Measurements from ENCODE around the gene MRPS10. TPM values are rescaled to one million over a fixed set of nuclear protein-coding genes. Genes with fewer than 3 reads are reported as not detected.
"Not testable (repeated sequence)": the region's sequence is repeated elsewhere in the genome, so short reads cannot be mapped to it uniquely, and the experiment has no call there.

Gene MRPS10
- total RNA-seq, 1 experiment from 2014 or later = 61.9 TPM

DNA sequence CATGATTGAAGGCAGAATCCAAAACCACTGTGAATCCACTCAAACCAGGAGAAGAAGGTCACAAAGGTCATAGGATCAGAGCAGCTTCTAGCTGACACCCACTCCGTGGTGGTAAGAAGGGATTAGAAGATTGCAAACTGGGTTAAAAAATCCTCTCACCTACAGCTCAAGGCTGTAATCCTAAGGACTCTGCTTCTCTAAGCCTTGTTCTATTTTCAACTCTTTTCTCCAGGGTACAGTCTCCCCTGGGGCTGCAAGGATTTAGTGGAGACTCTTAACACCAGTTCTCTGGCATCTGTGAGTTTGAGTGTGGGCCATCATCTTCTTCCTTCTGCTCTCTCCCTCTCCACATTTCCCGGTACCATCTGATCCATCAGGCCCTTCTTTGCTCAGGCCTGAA is 44.6 kb downstream of the MRPS10 start, which contains the start of gene GUCA1A:
GUCA1A (plus strand) TSS at position 264 of the 400 bp plus-strand sequence. CDS start 250 bp downstream, outside the sequence.
- Histone ChIP-seq H3K36me3 (no peaks in the 10 kb centered on the region), H3K4me3 (no peak within 1 kb of the TSS), H3K9me3 (no peaks in the 10 kb centered on the region), H3K27me3 (no peaks in the 10 kb centered on the region)
- no peak for DNase-seq

DNA sequence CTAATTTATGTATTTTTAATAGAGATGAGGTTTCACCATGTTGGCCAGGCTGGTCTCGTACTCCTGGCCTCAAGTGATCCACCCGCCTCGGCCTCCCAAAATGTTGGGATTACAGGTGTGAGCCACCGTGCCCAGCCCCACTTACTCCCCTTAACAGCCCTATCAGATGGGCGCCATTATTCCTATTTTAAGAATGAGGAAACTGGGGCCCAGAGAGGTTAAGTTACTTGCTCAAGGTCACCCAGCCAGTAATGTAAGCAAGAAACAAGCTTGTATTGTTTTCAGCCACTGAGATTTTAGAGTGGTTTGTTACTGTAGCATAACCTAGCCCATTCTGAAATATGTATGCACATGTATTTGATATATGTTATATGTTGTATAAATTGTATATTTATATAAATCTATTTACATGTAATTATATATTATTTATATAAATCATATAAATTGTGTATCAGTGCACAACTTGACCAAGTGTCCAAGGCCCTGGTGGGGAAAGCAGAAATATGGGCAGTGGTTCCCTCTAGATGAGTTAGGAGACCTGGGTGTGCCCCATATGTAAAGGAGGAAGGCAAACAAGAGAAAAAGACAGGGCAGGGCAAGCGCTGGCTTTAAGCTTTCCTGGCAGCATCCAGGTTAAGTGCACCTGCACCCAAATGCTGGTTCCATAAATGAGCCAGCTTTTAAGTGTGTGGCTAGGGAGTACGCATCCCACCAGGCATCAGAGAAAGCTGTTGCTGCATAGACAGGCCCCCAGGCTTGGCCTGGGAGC is 45.7 kb downstream of the MRPS10 start:
- Histone ChIP-seq H3K36me3 (no peaks in the 10 kb centered on the region), H3K4me3 (no peak overlapping the region), H3K27me3 (no peaks in the 10 kb centered on the region), H3K9me3 (no peaks in the 10 kb centered on the region)
- no peak for DNase-seq

DNA sequence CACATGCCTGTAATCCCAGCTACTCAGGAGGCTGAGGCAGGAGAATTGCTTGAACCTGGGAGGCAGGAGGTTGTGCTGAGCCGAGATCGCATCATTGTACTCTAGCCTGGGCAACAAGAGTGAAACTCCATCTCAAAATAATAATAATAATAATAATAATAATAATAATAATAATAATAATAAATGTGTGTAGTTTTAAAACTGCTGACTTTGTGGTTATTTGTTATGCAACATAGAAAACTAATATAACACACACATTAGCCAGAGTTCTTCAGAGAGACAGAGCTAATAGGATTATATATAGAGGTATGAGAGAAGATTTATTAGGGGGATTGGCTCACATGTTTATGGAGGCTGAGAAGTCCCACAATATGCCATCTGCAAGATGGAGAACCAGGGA is 47.9 kb downstream of the MRPS10 start:
- not testable (repeated sequence) for DNase-seq, H3K9me3 ChIP-seq, H3K36me3 ChIP-seq, H3K27me3 ChIP-seq, H3K4me3 ChIP-seq

DNA sequence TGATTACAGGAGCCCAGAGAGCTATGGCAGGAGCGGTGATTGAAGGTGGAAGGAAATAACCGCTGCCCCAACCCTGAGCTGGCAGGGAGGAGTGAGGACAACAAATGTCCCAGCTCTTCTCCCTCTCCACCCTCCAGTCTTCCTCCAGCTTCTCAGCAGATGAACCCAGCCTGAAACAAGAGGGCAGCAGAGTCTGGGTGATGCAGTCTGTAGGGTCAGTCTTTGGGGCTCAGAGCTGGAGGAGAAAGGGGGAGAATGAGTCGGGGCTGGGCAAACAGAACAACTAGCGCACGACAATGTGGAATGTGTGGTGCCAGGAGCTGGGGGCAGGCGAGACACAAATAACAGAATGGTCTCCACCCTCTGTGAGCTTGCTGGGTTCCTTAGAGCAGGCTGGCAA is 49.0 kb downstream of the MRPS10 start:
- DNase-seq = no peak
- no peaks in the 10 kb centered on the region for H3K27me3 ChIP-seq
- no peaks in the 10 kb centered on the region for H3K9me3 ChIP-seq

DNA sequence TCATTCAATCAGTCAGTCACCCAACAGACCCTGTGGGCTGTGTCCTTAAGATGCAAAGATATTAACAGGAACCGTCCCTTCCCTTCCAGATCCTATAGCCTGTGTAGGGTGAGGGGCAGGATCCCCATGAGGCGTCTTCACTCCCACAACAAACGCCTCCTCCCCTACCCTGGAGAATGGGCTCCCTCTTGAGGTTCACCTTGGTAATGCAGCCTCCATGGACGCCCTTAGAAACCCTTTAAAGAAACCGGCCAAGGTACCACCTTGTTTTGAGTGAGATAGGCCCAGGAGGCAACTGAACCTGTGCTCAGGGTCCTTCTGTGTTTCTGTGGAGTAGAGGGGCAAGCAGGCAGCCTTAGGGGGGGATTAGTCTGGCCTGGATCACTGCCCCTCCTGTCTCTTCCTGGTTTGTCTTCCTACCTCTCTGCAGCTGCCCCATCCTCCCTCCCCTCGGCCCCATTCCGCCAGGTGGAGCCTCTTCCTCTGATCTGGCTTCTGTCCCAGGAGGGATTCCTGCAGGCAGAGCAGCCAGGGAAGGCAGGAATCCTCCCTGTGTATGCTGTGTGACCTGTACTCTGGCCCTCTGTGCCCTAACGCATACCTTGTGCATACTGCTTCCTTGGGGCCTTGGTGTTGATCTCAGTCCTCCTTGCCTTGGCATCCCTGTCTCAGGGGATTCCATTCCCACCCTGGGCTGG is 51.1 kb downstream of the MRPS10 start:
- H3K9me3 ChIP-seq = no peaks in the 10 kb centered on the region
- no peaks in the 10 kb centered on the region for H3K27me3 ChIP-seq
- no peak overlapping the region for H3K4me3 ChIP-seq
- no peaks in the 10 kb centered on the region for H3K36me3 ChIP-seq
- peak; percentile 35 for DNase-seq

More for the DNA sequence above, 49.0 kb downstream of the MRPS10 start:
- Histone ChIP-seq H3K4me3 (no peak overlapping the region), H3K36me3 (no peaks in the 10 kb centered on the region)

DNA sequence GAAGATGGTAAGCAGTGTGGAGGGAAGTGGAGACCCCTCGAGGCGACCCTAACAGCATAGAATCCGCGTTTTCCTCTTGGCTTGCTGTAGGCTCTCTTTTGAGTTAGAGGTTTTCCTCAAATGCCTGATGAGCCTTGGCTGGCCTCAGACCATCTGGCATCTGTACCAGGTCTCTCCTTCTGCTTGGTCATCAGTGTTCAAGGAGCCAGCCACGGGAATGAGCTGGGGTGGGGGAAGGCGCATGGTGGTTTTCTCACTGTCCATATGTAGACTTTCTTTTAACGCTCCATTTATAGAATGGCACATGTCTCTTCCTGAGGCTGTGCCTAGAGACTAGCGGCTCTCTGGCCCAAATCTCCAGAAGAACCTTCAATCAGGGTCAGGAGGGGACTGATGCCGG is 52.6 kb downstream of the MRPS10 start:
- Histone ChIP-seq H3K36me3 (no peaks in the 10 kb centered on the region), H3K9me3 (no peaks in the 10 kb centered on the region), H3K4me3 (no peak overlapping the region), H3K27me3 (no peaks in the 10 kb centered on the region)
- peak; percentile 77 for DNase-seq

DNA sequence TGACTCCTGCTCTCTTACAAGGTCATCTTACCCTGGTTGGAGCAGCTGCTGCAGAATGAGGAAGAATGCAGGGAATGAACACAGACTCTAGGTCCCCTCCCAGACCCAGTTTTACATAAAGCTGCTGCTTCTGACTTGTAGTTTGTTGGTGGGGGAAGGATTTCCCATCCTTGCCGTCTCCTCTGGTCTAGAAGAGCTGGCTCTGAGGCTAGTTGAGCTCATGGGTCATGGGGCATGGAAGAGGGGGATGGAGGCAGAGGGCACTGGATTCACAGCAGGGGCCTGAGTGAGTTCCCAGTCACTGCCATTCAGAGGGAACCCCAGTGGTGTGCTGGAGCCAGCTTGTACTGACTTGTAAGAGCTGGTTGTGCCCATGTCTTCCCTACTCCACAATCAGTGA is 53.7 kb downstream of the MRPS10 start:
- no peaks in the 10 kb centered on the region for H3K27me3 ChIP-seq
- DNase-seq = peak; percentile 41

DNA sequence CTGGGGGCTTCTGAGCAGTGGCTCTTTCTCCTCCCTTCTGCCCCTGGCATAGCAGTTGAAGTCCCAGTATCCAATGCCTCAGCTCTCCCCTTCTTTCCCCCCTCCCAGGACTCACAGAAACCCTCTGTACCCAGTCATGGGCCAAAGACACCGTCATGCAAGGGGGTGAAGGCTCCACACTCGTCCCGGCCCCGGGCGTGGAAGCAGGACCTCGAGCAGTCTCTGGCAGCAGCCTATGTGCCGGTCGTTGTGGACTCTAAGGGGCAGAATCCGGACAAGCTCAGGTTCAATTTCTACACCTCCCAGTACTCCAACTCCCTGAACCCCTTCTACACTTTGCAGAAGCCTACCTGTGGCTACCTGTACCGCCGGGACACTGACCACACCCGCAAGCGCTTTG is 54.8 kb downstream of the MRPS10 start:
- no peak for DNase-seq
- no peaks in the 10 kb centered on the region for H3K36me3 ChIP-seq
- H3K4me3 ChIP-seq = no peak overlapping the region
- H3K9me3 ChIP-seq = no peaks in the 10 kb centered on the region
- H3K27me3 ChIP-seq = no peaks in the 10 kb centered on the region

More for the DNA sequence above, 53.7 kb downstream of the MRPS10 start:
- no peaks in the 10 kb centered on the region for H3K36me3 ChIP-seq
- H3K4me3 ChIP-seq = no peak overlapping the region
- no peaks in the 10 kb centered on the region for H3K9me3 ChIP-seq

DNA sequence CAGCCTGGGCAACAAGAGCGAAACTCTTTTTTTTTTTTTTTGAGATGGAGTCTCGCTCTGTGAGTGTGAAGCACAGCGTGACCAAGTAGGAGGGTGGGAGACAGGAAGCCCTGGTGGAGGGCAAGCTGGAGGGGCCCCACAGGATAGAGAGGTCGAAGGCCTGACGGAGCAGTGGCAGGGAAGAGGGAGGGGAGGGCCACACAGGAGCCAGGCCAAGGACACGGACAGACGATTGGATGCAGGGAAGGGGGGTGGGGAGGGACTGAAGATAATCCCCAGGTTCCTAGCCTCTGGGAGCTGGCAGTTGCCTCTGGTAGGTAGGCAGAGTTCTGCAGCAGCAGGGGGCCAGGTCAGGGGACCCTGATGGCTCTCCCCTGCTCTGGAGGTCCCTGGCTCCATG is 55.3 kb downstream of the MRPS10 start:
- no peaks in the 10 kb centered on the region for H3K27me3 ChIP-seq
- no peak overlapping the region for H3K4me3 ChIP-seq
- H3K36me3 ChIP-seq = no peaks in the 10 kb centered on the region
- H3K9me3 ChIP-seq = no peaks in the 10 kb centered on the region
- no peak for DNase-seq

DNA sequence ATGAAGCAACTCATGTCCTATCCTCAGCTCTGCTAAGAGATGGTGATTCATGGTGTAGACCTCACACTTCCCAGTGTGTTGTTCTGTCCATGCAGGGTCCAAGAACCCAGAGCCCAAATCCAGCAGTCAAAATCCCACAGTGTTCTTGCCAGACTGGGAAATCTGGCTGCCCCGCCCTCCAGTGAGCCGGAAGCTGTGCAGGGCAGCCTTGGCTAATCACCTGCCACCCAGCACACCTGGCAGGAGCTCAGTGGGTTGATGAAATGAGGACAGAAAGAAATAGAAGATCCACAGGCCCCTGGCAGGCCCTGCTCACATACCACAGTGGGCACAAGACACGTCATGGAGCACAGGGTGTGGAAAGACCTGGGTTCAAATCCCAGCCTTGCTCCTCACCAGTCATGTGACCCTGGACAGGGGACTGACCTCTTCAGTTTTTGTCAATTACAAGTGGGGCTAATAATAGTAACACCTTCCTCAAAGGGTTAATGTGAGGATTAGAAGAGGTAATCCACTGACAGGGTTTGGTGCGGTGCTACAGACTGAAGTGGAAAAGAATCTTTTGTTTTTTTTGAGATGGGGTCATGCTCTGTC is 58.1 kb downstream of the MRPS10 start:
- H3K9me3 ChIP-seq = no peaks in the 10 kb centered on the region

DNA sequence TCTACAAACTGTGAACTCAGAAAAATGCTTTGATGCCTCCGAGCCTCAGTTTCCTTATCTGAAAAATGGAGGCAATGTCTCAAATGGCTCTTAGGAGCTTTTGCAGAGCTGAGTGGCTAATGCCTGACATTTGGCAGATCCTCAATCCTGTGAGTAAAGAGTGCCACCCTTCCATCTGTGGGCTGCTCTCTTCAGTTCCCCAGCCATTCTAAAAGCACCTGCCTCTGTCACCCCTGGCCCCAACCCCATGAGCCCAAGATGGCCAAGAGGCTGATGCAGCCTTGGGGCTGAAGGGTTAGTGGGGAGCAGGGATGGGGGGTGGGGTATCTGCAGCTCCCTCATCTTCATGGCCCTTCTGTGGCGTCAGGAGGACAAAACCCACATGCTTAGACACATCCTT is 59.0 kb downstream of the MRPS10 start:
- H3K4me3 ChIP-seq = no peak overlapping the region
- H3K36me3 ChIP-seq = no peaks in the 10 kb centered on the region
- no peaks in the 10 kb centered on the region for H3K9me3 ChIP-seq
- no peaks in the 10 kb centered on the region for H3K27me3 ChIP-seq
- DNase-seq = no peak

More for the DNA sequence above, 58.1 kb downstream of the MRPS10 start:
- Histone ChIP-seq H3K36me3 (no peaks in the 10 kb centered on the region), H3K4me3 (no peak overlapping the region), H3K27me3 (no peaks in the 10 kb centered on the region)
- no peak for DNase-seq

DNA sequence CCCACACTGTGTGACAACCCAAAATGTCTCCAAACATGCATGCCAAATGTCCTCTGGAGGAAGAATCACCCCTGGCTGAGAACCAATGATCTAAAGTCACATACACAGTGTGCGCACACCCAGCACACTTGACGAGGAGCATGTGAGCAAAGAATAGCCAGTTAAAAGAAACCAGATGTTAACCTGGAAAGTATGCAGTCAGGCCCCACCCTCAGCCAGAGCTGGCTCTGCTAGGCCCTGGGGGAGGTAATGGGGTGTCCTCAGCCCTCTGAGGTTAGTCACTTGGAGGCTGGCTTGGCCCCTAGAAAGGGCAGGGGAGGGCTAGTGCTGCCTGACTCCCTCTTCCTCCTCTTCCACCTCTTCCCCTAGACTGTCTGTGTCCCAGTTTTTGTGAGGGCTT is 59.6 kb downstream of the MRPS10 start:
- H3K9me3 ChIP-seq = no peaks in the 10 kb centered on the region
- no peak for DNase-seq
- no peaks in the 10 kb centered on the region for H3K36me3 ChIP-seq
- no peak overlapping the region for H3K4me3 ChIP-seq
- no peaks in the 10 kb centered on the region for H3K27me3 ChIP-seq

Other genes with a start within 250 kb of the MRPS10 start
- 20.8 and 29.5 TPM in 2 replicates for gene TAF8, start 167.3 kb downstream of the MRPS10 start, total RNA-seq (2014; rRNA removed; shearing (Covaris generic); ENCODE audit: low replicate concordance)
- gene C6orf132, start 75.2 kb downstream of the MRPS10 start, total RNA-seq (2014; rRNA removed; shearing (Covaris generic); ENCODE audit: low replicate concordance) = 0.07 and 0.17 TPM in 2 replicates
- not detected in 2 replicates for gene GUCA1A, start 44.5 kb downstream of the MRPS10 start, total RNA-seq (2014; rRNA removed; shearing (Covaris generic); ENCODE audit: low replicate concordance)
- not detected in 2 replicates for gene GUCA1B, start 22.9 kb downstream of the MRPS10 start, total RNA-seq (2014; rRNA removed; shearing (Covaris generic); ENCODE audit: low replicate concordance)
- gene TRERF1, start 234.1 kb upstream of the MRPS10 start, total RNA-seq (2014; rRNA removed; shearing (Covaris generic); ENCODE audit: low replicate concordance) = 2.1 TPM in 2 replicates